ENCODE data around the gene COL1A2.

COL1A2 gene

DNA sequence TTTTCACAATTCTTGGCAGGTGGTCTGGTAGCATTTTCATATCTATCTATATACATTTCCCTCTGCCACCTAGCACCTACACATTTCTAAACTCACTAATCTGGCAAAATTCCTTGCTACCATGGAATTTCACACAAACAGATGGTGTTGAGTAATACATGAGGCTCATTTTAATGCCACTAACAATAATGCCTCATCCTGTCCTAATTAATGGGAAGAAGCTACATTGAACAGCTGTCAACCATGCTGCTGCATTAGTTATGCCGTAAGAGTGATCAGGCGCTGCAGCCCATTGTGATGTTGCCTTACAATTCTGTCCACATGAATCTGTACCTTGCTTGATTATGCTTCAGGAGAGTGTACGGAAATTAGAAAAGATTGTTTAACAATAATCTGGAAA, 23.2 kb downstream of the COL1A2 start:
- no peak overlapping the region for H3K27ac ChIP-seq
- no peak for TF ChIP-seq ZFX (IDR thresholded peaks at IDR 0.05)
- TF ChIP-seq, protein P1, sequence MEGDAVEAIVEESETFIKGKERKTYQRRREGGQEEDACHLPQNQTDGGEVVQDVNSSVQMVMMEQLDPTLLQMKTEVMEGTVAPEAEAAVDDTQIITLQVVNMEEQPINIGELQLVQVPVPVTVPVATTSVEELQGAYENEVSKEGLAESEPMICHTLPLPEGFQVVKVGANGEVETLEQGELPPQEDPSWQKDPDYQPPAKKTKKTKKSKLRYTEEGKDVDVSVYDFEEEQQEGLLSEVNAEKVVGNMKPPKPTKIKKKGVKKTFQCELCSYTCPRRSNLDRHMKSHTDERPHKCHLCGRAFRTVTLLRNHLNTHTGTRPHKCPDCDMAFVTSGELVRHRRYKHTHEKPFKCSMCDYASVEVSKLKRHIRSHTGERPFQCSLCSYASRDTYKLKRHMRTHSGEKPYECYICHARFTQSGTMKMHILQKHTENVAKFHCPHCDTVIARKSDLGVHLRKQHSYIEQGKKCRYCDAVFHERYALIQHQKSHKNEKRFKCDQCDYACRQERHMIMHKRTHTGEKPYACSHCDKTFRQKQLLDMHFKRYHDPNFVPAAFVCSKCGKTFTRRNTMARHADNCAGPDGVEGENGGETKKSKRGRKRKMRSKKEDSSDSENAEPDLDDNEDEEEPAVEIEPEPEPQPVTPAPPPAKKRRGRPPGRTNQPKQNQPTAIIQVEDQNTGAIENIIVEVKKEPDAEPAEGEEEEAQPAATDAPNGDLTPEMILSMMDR (conservative IDR thresholded peaks at IDR 0.05), result no peak

DNA sequence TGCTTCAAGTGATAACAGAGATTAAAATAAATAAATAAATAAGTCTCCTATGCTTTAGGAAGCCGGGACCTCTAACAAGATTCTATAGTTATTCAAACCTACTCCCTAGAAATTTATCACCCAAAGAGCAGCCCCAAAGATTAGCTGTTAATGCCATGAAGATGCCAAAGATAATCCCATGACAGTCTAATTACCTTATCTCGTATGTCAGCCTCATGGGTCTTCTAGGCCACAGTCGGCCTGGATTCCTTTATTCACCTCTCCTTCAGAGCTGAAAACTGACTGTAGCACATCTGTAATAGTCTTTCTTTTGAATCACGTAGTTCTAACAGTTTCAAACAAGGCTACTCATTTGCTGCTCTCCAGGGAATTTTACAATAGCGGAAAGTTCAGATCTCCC, 24.2 kb downstream of the COL1A2 start:
- no peak overlapping the region for H3K27ac ChIP-seq
- no peak for TF ChIP-seq ZFX (IDR thresholded peaks at IDR 0.05)
- TF ChIP-seq, protein P1 (conservative IDR thresholded peaks at IDR 0.05), result no peak

DNA sequence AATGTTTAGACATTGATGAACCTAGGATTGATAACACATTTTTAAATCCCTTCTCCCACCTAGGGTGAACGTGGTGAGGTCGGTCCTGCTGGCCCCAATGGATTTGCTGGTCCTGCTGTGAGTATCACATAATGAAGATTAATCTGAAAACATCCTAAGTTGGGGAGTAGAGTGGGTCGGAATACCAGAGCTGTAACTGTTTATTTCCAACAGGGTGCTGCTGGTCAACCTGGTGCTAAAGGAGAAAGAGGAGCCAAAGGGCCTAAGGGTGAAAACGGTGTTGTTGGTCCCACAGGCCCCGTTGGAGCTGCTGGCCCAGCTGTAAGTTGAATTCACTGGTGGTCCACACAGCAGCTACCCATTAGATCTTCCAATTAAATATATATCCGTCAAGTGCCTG, 25.6 kb downstream of the COL1A2 start:
- no peak for TF ChIP-seq ZFX (IDR thresholded peaks at IDR 0.05)
- TF ChIP-seq, protein P1 (conservative IDR thresholded peaks at IDR 0.05), result no peak
- no peak overlapping the region for H3K27ac ChIP-seq

DNA sequence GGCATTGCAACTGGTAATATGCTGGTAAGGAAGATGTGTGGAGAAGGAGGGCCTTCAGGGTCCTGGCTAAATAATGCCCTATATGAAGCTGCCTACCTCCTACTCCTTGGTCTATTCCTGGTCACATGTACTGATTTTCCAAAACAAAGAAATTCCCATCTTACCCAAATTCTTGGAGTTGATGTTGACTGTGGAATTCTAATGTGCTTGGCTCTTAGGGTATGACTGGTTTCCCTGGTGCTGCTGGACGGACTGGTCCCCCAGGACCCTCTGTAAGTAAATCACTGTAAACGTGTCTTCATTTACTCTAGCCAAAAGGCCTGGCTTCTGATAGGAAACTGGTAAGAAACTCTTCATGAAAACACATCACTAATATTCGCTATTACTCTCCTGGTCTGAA, 27.0 kb downstream of the COL1A2 start:
- TF ChIP-seq, protein P1 (conservative IDR thresholded peaks at IDR 0.05), result no peak
- no peak for TF ChIP-seq ZFX (IDR thresholded peaks at IDR 0.05)
- no peak overlapping the region for H3K27ac ChIP-seq

DNA sequence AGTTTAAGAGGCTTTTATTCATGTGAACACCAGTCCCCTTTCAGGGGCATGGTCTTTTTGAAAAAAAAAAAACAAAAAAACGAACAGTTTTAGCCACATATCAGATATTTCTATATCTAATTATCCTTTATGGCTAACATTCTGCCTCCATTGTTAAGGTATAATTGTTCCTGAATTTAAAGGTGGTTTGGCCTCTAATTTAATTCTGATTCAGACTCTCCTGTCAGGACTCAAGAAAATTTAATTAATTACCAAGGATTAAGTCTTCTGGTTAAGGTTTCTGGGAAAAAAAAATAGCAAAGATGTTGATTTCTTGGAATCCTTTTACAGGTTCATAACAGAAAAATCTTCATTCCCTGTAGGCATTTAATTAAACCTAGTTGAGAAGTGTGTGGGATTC, 27.4 kb downstream of the COL1A2 start:
- no peak for TF ChIP-seq ZFX (IDR thresholded peaks at IDR 0.05)
- TF ChIP-seq, protein P1 (conservative IDR thresholded peaks at IDR 0.05), result no peak
- no peak overlapping the region for H3K27ac ChIP-seq

DNA sequence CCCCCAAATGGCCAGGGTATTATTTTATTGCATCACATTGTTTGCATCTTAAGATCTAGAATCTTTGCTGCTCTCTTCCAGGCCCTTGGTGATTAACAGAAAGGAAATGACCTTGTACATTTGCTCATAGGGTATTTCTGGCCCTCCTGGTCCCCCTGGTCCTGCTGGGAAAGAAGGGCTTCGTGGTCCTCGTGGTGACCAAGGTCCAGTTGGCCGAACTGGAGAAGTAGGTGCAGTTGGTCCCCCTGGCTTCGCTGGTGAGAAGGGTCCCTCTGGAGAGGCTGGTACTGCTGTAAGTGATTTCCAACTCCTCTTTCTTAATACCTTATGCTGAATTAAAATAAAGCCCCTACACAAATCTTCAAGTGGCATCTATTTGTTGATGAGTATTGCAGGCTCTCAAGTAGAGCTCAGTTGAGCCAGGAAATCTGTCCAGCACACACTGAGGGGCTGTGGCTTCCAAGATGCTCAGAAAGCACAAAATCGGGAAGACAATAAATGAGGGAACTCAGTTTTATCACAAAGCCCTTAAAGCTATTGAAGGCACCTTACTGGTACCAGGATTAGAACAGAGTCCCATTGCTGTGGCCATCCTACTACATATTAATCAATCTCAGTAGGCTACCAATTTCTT, 28.2 kb downstream of the COL1A2 start:
- TF ChIP-seq ZFX (IDR thresholded peaks at IDR 0.05), result no peak
- TF ChIP-seq, protein P1 (conservative IDR thresholded peaks at IDR 0.05), result no peak
- H3K27ac ChIP-seq, result no peak overlapping the region

DNA sequence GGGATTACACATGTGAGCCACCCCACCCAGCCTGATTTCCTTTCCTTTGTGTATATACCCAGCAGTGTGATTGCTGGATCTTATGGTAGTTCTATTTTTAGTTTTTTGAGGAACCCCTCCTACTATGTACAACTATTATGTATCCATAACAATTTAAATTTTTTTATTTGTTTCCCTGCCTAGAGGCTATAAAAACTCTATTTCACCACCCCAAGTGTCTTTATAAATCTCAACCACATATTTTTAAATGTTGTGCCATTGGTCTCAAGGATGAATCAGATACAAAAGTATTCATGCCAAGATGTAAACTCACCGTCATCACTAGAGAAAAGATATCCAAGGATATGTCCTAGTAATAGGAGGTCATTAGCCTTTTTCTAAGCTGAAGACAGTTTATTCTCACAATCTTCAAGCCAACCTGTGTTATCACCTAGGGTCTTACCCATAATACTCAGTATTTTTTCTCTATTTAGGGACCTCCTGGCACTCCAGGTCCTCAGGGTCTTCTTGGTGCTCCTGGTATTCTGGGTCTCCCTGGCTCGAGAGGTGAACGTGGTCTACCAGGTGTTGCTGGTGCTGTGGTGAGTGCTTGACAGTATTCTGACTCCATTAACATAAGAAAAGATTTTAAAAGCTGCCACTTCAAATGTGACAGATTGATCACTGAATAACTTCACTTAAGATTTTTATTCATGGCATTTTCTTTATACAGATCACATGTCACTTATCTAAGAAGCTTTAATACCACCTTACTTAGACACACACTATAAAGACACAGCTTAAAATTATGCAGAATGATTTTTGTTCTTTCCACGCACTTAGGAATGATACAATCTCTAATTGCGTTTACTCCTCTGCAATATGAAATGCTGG, 29.4 kb downstream of the COL1A2 start:
- no peak overlapping the region for H3K27ac ChIP-seq
- TF ChIP-seq ZFX (IDR thresholded peaks at IDR 0.05), result no peak
- TF ChIP-seq, protein P1 (conservative IDR thresholded peaks at IDR 0.05), result no peak
